ENCODE measurements around the gene RBM20.

GRCh38 chr10:110636572-110636931, 7.6 kb upstream of the RBM20 start:
- TF ChIP-seq EZH2phosphoT487 (IDR thresholded peaks at IDR 0.05; ENCODE audit: insufficient read depth, low read depth) (no peak), EZH2 (IDR thresholded peaks at IDR 0.05; ENCODE audit: insufficient read depth, poor library complexity, severe bottlenecking) (no peak)
